Activated T-helper 1 cell treated with Interleukin-2 at 50 U/mL for 16 hours (primary cell): ENCODE measurements around the gene TPRX1.
"Not testable (repeated sequence)": the region's sequence is repeated elsewhere in the genome, so short reads cannot be mapped to it uniquely, and the experiment has no call there.

Experiments
- DNase-seq: peaks from one replicate; pipeline ENCODE4 v3.0.0-alpha.2; 2020; ENCODE audit warnings: low read depth

The TPRX1 gene, protein sequence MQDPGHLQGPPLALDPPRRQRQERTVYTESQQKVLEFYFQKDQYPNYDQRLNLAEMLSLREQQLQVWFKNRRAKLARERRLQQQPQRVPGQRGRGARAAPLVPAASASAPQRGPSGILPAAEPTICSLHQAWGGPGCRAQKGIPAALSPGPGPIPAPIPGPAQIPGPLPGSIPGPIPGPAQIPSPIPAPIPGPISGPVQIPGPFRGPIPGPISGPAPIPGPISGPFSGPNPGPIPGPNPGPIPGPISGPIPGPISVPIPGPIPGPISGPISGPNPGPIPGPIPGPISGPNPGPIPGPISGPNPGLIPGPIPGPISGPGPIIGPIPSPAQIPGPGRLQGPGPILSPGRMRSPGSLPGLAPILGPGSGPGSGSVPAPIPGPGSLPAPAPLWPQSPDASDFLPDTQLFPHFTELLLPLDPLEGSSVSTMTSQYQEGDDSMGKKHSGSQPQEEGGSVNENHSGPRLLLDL

GRCh38 chr19:47804451-47804850 lies at the start of gene TPRX1:
Gene TPRX1, minus strand, starts transcription at chr19:47804551. Its CDS starts 12 bp downstream, at chr19:47804539.
- not testable (repeated sequence) for DNase-seq

DNA sequence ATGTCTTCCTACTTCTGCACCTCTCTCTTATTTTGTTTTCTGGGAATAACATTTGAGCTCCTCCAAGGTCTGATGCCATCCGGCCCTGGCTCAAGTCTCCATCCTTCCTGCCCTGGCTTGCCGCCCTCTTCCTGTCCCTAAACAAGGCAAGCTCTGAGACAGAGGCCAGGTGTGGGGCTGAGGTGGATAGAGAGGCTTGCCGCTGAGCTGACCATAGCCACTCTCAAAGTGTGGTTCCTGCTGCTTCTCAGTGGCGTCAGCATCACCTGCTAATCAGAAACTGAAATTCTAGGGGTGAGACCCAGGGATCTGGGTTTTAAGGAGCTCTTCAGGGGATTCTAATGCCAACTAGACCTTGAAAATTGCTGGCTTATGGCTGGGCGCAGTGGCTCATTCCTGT lies 48.7 kb upstream of the TPRX1 start:
- DNase-seq: no peak

DNA sequence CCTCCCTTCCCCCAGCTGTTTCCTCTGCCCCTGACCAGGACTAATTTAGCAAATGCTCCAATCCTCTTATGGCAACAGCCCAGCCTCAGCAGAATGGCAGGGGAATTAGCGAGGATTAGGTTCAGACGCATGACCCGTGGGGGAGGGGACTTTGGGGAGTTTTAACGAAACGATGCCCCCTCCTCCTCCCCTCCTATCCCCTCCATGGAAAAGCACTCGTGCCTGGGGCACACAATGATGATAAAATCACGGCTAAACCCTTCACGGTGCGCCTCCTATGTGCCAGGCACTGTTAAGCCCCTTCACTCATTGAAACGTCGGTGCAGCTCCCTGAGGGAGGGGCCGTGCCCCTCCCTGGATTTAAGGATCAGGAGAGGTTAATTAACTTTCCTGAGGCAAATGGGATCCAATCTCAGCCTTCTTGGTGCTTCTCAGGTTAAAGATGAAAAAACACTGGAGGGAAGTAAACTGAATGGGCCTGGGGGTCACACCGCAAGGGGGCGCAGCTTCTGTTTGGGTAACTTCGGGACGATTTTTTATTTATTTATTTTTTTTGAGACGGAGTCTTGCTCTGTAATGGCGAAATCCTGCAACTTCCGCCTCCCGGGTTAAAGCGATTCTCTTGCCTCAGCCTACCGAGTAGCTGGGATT lies 44.6 kb upstream of the TPRX1 start:
- DNase-seq: peak; percentile 3

DNA sequence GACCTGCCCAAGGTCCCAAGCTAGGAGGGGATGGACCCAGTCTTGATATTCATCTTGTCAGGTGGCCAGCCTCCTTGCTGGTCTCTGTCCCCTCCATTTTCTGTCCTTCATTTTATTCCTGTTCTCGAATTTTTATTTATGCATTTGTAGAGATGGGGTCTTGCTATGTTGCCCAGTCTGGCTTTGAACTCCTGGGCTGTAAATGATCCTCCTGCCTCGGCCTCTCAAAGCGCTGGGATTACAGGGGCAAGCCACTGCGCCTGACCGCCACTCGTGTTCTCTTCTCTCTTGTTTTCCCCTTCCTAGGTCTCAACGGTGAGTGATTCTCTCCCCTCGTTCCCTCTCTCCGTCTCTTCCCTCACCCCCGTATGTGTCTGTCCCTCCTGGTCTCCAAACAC lies 44.1 kb upstream of the TPRX1 start:
- DNase-seq: no peak

DNA sequence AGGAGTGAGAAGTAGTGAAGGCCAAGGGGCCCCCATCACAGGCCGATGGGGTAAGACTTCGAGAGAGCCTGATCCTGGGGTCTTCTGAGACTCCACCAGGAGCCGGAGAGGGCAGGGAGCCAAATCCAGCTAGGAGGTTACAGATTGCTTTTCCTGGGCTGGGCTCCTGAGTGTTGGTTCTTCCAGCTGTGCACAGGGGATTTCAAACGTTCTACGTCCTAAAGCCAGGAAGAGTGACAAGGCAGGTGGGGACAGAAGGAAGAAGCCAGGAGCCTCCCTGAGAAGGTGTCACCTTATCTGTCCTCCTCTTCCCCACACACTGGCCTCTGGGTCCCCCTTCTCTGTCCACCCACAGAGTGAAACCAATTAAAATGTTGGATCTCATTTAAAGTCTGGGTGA lies 38.6 kb upstream of the TPRX1 start:
- no peak for DNase-seq

DNA sequence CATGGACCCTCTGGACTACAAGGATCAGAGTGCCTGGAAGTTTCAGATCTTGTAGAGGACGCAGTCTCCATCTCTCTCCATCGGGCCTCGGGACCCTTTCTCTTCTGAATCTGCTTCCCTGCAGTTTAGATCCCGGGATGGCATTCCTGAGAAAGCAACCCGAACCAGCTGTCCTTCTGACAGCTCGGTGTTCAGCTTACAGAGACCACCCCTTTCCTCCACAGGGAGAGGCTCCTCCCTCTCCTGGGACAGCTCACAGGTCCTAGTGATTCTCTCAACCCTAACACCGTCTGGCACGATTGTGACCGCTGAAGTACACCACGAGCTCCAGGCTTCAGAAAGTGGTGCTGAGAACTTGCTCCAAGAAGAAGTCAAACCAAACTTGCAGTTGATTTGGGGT lies 35.6 kb upstream of the TPRX1 start:
- DNase-seq: no peak

- DNase-seq: no peak
These were observed 35.1 kb upstream of the TPRX1 start for GRCh38 chr19:47839411-47839810.

DNA sequence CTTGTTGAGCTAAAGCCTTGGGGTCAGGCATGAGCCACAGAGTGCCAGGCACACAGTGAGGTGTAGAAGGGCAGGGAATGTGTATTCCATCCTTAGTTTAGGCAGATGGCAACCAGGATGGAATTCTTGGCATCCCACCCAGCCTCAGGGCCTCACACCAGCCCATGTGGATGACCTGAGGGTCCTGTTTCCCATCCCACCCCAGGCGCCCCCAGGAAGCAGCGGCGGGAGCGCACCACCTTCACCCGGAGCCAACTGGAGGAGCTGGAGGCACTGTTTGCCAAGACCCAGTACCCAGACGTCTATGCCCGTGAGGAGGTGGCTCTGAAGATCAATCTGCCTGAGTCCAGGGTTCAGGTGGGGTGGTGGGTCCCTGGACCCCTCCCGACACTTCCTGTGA lies 31.7 kb upstream of the TPRX1 start:
- no peak for DNase-seq

- no peak for DNase-seq
These were observed 28.4 kb upstream of the TPRX1 start for GRCh38 chr19:47832723-47833122.

GRCh38 chr19:47826800-47827199 lies 22.4 kb upstream of the TPRX1 start:
- DNase-seq: no peak

GRCh38 chr19:47824396-47824795 lies 20.0 kb upstream of the TPRX1 start:
- no peak for DNase-seq

GRCh38 chr19:47821460-47822020 lies 17.2 kb upstream of the TPRX1 start, which contains the start of gene CRX:
Gene CRX, plus strand, starts transcription at chr19:47821937. Its CDS starts 12,507 bp downstream, at chr19:47834444.
- DNase-seq: no peak

- no peak for DNase-seq
These were observed 16.1 kb upstream of the TPRX1 start for GRCh38 chr19:47820410-47820809.

DNA sequence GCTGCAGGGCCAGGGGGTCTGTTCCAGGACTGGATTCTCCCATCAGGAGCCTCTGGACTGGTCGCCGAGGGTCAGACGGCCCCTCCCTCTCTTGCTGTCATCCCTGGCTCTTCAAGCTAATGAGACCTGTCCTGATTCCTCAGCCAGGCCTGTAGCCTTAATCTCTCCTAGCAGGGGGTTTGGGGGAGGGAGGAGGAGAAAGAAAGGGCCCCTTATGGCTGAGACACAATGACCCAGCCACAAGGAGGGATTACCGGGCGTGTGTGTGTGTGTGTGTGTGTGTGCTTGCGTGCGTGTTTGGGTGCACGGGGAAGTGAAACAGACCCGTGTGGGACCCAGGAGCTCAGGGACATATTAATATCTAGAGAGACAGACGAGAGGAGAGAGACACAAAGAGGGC lies 15.5 kb upstream of the TPRX1 start:
- DNase-seq: no peak

GRCh38 chr19:47818221-47818620 lies 13.9 kb upstream of the TPRX1 start:
- not testable (repeated sequence) for DNase-seq

DNA sequence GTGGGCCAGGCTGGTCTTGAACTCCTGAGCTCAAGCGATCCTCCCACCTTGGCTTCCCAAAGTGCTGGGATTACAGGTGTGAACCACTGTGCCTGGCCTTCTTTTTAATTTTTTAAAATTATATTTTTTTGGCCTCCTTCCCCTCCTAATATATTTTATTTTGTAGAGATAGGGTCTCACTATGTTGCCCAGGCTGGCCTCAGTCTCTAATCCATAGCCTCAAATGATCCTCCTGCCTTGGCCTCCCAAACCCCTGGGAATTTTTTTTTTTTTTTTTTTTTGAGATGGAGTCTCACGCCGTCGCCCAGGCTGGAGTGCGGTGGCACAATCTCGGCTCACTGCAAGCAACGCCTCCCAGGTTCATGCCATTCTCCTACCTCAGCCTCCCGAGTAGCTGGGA lies 11.9 kb upstream of the TPRX1 start:
- DNase-seq: not testable (repeated sequence)

DNA sequence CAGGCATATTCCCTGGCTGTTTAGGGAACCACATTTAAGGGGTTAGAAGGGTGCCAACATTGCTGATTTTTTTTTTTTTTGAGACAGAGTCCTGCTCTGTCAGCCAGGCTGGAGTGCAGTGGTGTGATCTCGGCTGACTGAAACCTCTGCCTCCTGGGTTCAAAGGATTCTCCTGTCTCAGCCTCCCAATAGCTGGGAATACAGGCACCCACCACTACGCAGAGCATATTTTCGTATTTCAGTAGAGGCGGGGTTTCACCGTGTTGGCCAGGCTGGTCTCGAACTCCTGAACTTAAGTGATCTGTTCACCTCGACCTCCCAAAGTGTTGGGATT lies 9.6 kb upstream of the TPRX1 start:
- no peak for DNase-seq

GRCh38 chr19:47813304-47813994 lies 9.1 kb upstream of the TPRX1 start:
- DNase-seq: peak; percentile 52

DNA sequence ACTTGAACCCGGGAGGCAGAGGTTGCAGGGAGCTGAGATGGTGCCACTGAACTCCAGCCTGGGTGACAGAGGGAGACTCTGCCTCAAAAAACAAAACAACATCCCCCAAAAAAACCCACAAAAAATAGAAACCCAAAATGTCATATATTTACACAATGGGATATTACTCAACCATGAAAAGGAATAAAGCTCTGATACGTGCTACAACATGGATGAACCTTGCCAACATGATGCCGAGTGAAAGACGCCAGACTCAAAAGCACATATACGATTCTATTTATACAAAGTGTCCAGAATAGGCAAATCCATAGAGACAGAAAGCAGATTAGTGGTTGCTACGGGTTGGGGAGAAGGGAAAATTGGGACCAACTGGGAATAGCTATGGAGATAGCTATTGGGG lies 2.1 kb upstream of the TPRX1 start:
- DNase-seq: no peak

- no peak for DNase-seq
These were observed 962 bp upstream of the TPRX1 start for GRCh38 chr19:47805313-47805712.

DNA sequence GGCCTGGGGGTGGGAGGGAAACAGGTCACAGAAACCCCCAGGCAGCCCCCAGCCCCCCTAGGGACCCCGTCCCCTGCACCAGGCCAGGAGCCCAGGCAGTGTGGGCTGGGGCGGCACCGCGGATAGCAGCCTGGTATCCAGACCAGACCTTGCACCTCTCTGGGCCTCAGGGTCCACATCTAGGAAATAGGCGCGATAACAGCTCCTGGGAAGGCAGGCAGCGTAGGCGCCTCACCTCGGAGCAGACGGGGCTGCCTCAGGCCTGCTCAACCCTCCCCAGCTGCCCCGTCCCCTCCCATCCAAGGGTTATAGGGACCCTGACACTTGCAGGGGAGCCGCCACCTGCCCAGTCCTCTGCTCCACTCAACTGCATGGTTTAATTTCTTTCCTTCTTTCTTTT lies 680 bp downstream of the TPRX1 start:
- not testable (repeated sequence) for DNase-seq

GRCh38 chr19:47803148-47803547 lies 1.2 kb downstream of the TPRX1 start:
- not testable (repeated sequence) for DNase-seq
